GM10248 (cell line): ENCODE results near the gene TMED9.

Experiments
- CTCF ChIA-PET: fragments of 300-600 bp; sonication (Branson Sonifier 250); formaldehyde crosslinking; extraction: SDS; loops from one replicate; lab custom pipeline; 2021; ENCODE audit warnings: antibody characterized with exemption; lab: Yijun Ruan, JAX
- POLR2A ChIA-PET: fragments of 350-650 bp; sonication (Branson Sonifier 250); formaldehyde crosslinking; extraction: SDS; loops from one replicate; lab custom pipeline; 2020; ENCODE audit warnings: antibody characterized with exemption; lab: Yijun Ruan, JAX
- DNase-seq: peaks from one replicate; pipeline ENCODE4 v3.0.0; 2012; ENCODE audit errors: extremely low spot score
- TF ChIP-seq, protein P1 (sequence below): IDR thresholded peaks from 2 replicates; pipeline ENCODE4 v1.5.1; 2012; ENCODE audit warnings: mild to moderate bottlenecking, low read depth; ENCODE audit errors: extremely low read depth, missing control alignments, control extremely low read depth

The TMED9 gene

DNA sequence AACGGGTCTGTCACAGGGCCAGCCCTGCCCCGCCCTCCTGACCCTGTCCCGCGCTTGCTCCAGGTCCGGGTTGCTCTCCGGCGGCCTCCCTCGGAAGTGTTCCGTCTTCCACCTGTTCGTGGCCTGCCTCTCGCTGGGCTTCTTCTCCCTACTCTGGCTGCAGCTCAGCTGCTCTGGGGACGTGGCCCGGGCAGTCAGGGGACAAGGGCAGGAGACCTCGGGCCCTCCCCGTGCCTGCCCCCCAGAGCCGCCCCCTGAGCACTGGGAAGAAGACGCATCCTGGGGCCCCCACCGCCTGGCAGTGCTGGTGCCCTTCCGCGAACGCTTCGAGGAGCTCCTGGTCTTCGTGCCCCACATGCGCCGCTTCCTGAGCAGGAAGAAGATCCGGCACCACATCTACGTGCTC is 12.1 kb downstream of the TMED9 start:
- ChIA-PET POLR2A (no interaction called here), CTCF (no interaction called here)

DNA sequence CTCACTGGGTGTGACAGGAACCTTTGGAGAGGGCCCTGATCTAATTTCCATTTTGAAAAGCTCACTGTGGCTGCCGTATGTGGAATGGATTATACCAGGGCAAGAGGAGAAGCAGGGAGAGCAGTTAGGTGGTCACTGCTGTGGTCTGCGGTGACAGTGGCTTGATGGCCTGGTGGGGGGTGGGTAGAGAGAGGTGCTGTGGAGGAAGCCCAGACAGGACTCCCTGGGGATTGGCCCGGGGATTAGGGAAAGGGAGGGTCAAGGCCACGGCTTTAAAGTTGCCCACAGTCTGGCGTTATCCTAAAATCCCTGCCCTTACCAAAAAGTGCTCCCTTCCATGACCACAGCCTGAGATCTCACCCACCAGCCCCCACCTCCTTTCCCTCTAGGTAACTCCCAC is 12.7 kb downstream of the TMED9 start:
- no peak for DNase-seq
- TF ChIP-seq, protein P1, sequence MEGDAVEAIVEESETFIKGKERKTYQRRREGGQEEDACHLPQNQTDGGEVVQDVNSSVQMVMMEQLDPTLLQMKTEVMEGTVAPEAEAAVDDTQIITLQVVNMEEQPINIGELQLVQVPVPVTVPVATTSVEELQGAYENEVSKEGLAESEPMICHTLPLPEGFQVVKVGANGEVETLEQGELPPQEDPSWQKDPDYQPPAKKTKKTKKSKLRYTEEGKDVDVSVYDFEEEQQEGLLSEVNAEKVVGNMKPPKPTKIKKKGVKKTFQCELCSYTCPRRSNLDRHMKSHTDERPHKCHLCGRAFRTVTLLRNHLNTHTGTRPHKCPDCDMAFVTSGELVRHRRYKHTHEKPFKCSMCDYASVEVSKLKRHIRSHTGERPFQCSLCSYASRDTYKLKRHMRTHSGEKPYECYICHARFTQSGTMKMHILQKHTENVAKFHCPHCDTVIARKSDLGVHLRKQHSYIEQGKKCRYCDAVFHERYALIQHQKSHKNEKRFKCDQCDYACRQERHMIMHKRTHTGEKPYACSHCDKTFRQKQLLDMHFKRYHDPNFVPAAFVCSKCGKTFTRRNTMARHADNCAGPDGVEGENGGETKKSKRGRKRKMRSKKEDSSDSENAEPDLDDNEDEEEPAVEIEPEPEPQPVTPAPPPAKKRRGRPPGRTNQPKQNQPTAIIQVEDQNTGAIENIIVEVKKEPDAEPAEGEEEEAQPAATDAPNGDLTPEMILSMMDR = no peak
- CTCF ChIA-PET = no interaction called here
- POLR2A ChIA-PET = no interaction called here

More for the DNA sequence above, 12.1 kb downstream of the TMED9 start:
- no peak for DNase-seq
- TF ChIP-seq, protein P1 = no peak

GRCh38 chr5:177605078-177605477 is 13.1 kb downstream of the TMED9 start:
- ChIA-PET CTCF (interaction anchor here (1.4 kb wide), 1 partner anchor 13 kb away, joined by 4 read pairs; the partner anchor contains the start of gene TMED9), POLR2A (no interaction called here)
- TF ChIP-seq, protein P1 = no peak
- DNase-seq = no peak

DNA sequence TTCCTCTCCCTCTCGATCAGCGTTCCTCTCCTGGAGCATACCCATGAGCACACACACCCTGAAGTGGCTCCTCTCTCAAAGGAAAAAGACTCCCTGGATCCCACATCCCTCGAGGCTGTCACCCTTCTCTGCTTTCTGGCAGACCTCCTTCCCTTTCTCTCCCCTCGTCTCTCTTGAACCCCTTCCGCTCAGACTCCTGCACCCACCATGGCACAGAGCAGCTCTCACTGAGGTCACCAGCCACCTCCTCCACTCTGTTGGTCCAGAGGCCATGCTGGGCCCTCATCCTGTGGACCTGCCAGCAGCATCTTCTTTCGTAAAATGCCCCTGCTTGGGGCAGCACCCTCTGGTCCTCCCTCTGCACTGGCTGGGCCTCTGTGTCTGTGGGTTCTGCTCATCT is 13.7 kb downstream of the TMED9 start:
- TF ChIP-seq, protein P1 = no peak
- POLR2A ChIA-PET = no interaction called here
- no peak for DNase-seq
- CTCF ChIA-PET = interaction anchor here (1.4 to 2.8 kb wide), 2 partner anchors 10 to 13 kb away, joined by 4 to 7 read pairs; partner anchors contain the start of gene TMED9

DNA sequence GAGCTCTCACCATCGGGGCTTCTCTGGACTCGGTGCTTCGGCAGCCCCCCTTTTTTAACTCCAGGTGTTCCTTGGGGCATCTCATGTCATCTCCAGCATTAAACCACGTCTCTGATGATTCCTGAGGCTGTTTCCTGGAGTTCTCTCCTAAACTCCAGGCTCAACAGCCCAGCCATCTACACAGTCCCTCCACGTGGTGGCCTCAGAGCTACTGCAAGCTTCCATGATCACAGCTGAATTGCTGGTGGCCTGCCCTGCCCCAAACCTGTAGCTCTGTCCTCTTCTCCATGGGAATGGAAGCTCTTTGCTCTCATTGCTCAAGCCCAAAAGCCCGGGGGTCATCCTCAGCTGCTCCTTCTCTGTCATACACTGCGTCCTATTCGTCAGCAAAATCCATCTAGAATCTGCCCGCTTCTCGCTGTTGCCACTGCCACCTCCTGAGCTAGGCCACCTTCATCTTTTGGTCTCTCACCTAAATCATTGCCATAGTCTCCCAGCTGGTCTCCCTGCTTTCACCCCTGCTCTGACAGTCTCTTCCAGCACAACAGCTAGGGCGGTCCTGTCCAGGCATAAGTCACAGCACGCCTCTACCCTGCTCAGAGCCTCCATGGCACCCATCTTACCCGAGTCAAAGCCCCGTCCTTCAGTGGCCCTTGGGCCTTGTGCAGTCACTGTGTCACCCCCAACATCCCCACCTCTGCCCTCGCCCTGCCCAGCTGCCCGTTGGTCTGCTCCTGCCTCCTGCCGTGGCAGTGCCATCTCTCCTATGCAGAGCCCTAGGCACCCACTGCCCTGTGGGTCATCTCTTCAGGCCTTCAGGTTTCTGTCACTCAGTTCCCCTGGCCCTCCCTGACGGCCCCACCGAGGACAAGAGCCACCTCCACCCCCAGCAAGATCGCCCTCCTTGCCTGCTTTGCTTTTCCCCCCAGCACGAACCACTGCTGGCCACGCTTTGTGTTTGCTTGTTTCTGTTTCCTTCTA is 14.4 kb downstream of the TMED9 start:
- DNase-seq = no peak
- TF ChIP-seq, protein P1 = no peak
- ChIA-PET POLR2A (no interaction called here), CTCF (interaction anchor here (0.7 to 2.8 kb wide), 3 partner anchors 10 to 535 kb away, joined by 3 to 7 read pairs (median 4); partner anchors contain the start of gene TMED9)

- TF ChIP-seq, protein P1 = no peak
- CTCF ChIA-PET = interaction anchor here (0.7 to 2.8 kb wide), 9 partner anchors 9 to 535 kb away, joined by 3 to 13 read pairs (median 3); partner anchors contain the start of genes B4GALT7 and TMED9
- DNase-seq = no peak
- POLR2A ChIA-PET = interaction anchor here (0.6 to 0.8 kb wide), 2 partner anchors 10 to 549 kb away, joined by 3 to 5 read pairs; no protein-coding TSS in a partner anchor
Observed at GRCh38 chr5:177607115-177607451, 15.1 kb downstream of the TMED9 start.
